CD4-positive, alpha-beta T cell (primary cell): ENCODE data around the gene PASK. TPM values are rescaled to one million over a fixed set of nuclear protein-coding genes. Genes with fewer than 3 reads are reported as not detected.
"Not testable (repeated sequence)": the region's sequence is repeated elsewhere in the genome, so short reads cannot be mapped to it uniquely, and the experiment has no call there.

Experiments
- ATAC-seq: fragments of 200-7000 bp; cut with Tn5 transposase; one replicate; pipeline ENCODE4 v1.10.0; 2022; ENCODE audit warnings: mild to moderate bottlenecking; ENCODE audit not compliant: poor library complexity
- CTCF ChIA-PET: fragments of 350-600 bp; sonication (Branson Sonifier 250); formaldehyde crosslinking; loops from one replicate; lab custom pipeline; 2021; ENCODE audit warnings: antibody characterized with exemption, inconsistent platforms; lab: Charles Lee
- POLR2A ChIA-PET: fragments of 350-600 bp; sonication (Branson Sonifier 250); formaldehyde crosslinking; loops from one replicate; lab custom pipeline; 2021; ENCODE audit warnings: antibody characterized with exemption, inconsistent platforms; lab: Charles Lee
- DNase-seq, 14 experiments: peaks; one replicate each; pipeline ENCODE4 v3.0.0-alpha.2; 2013 to 2020; ENCODE audit warnings: mixed read lengths in 2 of 14
- H3K27ac ChIP-seq, 2 donors: one replicate each; pipeline versions ENCODE4 v1.5.1 to v1.7.0; 2013; ENCODE audit warnings: low read length in 2 of 2, low read depth in 1 of 2, mild to moderate bottlenecking in 1 of 2
- H3K27me3 ChIP-seq, 2 experiments: 1 replicate in 1 of 2; 2 replicates in 1 of 2; pipeline versions ENCODE4 v1.6.1 to v1.7.0; 2013; ENCODE audit warnings: low read length in 2 of 2, control low read depth in 1 of 2, mild to moderate bottlenecking in 1 of 2, moderate library complexity in 1 of 2; ENCODE audit not compliant: insufficient read depth in 2 of 2, control insufficient read depth in 1 of 2
- H3K36me3 ChIP-seq: one replicate; pipeline ENCODE4 v1.6.1; 2013; ENCODE audit warnings: low read length, control low read depth; ENCODE audit not compliant: insufficient read depth
- H3K4me1 ChIP-seq: one replicate; pipeline ENCODE4 v1.6.1; 2013; ENCODE audit warnings: low read length, control low read depth; ENCODE audit not compliant: insufficient read depth
- H3K4me3 ChIP-seq: one replicate; pipeline ENCODE4 v1.5.1; 2013; ENCODE audit warnings: mild to moderate bottlenecking, low read length, moderate library complexity
- H3K9me3 ChIP-seq, 2 experiments: 1 replicate in 1 of 2; 2 replicates in 1 of 2; pipeline versions ENCODE4 v1.6.1 to v1.7.0; 2013; ENCODE audit warnings: low read length in 2 of 2, mild to moderate bottlenecking in 2 of 2, control low read depth in 1 of 2, moderate library complexity in 1 of 2; ENCODE audit not compliant: control insufficient read depth in 1 of 2, insufficient read depth in 1 of 2
- H3K27ac Mint-ChIP-seq: one replicate; pipeline ENCODE4 v1.8.0; 2020; ENCODE audit warnings: mixed read lengths
- H3K27me3 Mint-ChIP-seq: one replicate; pipeline ENCODE4 v1.8.0; 2021; ENCODE audit warnings: mixed read lengths
- H3K36me3 Mint-ChIP-seq: one replicate; pipeline ENCODE4 v1.8.0; 2021; ENCODE audit warnings: low read depth, mixed read lengths
- H3K4me1 Mint-ChIP-seq: one replicate; pipeline ENCODE4 v1.8.0; 2021; ENCODE audit warnings: low read depth, mixed read lengths
- H3K4me3 Mint-ChIP-seq: one replicate; pipeline ENCODE4 v1.8.0; 2020; ENCODE audit warnings: mild to moderate bottlenecking, mixed read lengths
- H3K9me3 Mint-ChIP-seq: one replicate; pipeline ENCODE4 v1.8.0; 2020; ENCODE audit warnings: mixed read lengths
- intact Hi-C, 2 experiments: fragments of 100-400 bp; cut with DNase I in 1 of 2; cut with micrococcal nuclease in 1 of 2; formaldehyde crosslinking; loops; one replicate each; pipeline versions ENCODE4 v1.15.1 to v1.9.0; 2023 to 2025; cut with DNase I, micrococcal nuclease
- total RNA-seq, 174 experiments: library from RNA in 2 of 174; stranded (reverse) in 2 of 174; gene quantifications; one replicate each; pipeline ENCODE4 v1.2.3 and lab custom pipeline; 2021 to 2026
- TF ChIP-seq, protein P1 (sequence below): fragments of 200-600 bp; IDR thresholded peaks from one replicate; pipeline ENCODE4 v1.8.0; 2022; ENCODE audit warnings: antibody characterized with exemption, mild to moderate bottlenecking

Gene PASK
- total RNA-seq, 2 experiments from 2014 or later = 78.0 to 87.9 TPM

DNA sequence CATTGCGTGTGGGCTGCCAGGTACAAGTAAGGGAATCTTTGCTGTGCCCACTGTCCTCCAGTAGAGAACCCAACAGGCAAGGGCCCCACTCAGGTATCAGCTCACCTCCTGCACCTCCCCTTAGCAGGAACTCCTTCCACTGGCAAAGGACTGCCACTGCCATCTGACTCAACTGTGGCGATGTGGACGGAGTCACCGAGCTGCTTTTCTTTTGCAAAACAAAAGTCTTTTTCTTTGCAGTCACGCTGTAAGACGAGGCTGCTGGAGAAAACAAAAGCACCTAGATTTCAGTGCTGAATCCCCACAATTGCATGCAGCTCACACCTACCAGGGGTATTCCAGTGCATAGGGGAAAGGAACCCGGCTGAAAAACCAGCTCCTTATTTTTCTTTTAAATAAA lies 55.1 kb downstream of the PASK start:
- peaks cover 50% of the 10 kb centered on the region for H3K4me1 ChIP-seq
- H3K36me3 Mint-ChIP-seq = peaks cover 86% of the 10 kb centered on the region
- peaks cover 95% of the 10 kb centered on the region for H3K36me3 ChIP-seq

DNA sequence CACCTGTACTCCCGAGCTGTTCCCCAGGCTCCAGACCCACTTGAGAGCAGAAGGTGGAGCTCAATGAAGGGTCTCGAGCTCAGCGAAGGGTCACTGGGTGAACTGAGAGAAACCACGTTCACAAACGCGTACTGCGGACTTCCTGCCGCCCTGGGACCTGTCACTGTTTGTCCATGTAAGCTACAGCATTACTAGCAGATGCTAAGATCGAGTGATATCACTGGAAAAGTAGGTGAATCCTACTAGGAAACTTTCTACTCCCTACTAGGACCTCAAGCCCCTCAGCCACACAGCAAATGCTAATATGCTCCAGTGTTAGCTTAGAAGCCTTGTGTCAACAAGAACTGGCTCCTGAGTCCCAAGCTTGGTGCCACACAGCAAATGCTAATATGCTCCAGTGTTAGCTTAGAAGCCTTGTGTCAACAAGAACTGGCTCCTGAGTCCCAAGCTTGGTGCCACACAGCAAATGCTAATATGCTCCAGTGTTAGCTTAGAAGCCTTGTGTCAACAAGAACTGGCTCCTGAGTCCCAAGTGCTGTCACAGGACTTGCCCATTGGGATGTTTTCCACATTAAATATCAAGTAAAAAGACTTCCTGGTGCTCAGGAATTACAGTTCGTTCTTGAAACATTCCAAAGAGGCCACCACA lies 56.0 kb downstream of the PASK start:
- H3K4me3 ChIP-seq, H3K27me3 ChIP-seq, H3K27ac ChIP-seq, H3K27ac Mint-ChIP-seq, intact Hi-C loops, H3K4me3 Mint-ChIP-seq, H3K9me3 Mint-ChIP-seq, H3K27me3 Mint-ChIP-seq, H3K9me3 ChIP-seq, ATAC-seq, DNase-seq: not testable (repeated sequence)
- Mint-ChIP-seq H3K36me3 (peaks cover 86% of the 10 kb centered on the region), H3K4me1 (peaks cover 64% of the 10 kb centered on the region)
- peaks cover 96% of the 10 kb centered on the region for H3K36me3 ChIP-seq
- POLR2A ChIA-PET = interaction anchor here (1.0 to 4.0 kb wide), 4 partner anchors 9 to 57 kb away, joined by 3 to 55 read pairs (median 8); partner anchors contain the start of genes MTERF4, PASK and PPP1R7
- CTCF ChIA-PET = interaction anchor here (3.0 to 4.0 kb wide), 2 partner anchors 15 to 57 kb away, joined by 13 to 18 read pairs; partner anchors contain the start of genes PASK and PPP1R7
- H3K4me1 ChIP-seq = peaks cover 40% of the 10 kb centered on the region

More for the DNA sequence above, 55.1 kb downstream of the PASK start:
- Mint-ChIP-seq H3K4me3 (no peak overlapping the region), H3K27me3 (no peaks in the 10 kb centered on the region), H3K4me1 (peaks cover 63% of the 10 kb centered on the region), H3K27ac (peak overlapping the region; percentile 95), H3K9me3 (no peaks in the 10 kb centered on the region)
- TF ChIP-seq, protein P1, sequence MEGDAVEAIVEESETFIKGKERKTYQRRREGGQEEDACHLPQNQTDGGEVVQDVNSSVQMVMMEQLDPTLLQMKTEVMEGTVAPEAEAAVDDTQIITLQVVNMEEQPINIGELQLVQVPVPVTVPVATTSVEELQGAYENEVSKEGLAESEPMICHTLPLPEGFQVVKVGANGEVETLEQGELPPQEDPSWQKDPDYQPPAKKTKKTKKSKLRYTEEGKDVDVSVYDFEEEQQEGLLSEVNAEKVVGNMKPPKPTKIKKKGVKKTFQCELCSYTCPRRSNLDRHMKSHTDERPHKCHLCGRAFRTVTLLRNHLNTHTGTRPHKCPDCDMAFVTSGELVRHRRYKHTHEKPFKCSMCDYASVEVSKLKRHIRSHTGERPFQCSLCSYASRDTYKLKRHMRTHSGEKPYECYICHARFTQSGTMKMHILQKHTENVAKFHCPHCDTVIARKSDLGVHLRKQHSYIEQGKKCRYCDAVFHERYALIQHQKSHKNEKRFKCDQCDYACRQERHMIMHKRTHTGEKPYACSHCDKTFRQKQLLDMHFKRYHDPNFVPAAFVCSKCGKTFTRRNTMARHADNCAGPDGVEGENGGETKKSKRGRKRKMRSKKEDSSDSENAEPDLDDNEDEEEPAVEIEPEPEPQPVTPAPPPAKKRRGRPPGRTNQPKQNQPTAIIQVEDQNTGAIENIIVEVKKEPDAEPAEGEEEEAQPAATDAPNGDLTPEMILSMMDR = no peak
- Histone ChIP-seq H3K9me3 (no peaks in the 10 kb centered on the region), H3K27me3 (no peaks in the 10 kb centered on the region), H3K4me3 (no peak overlapping the region), H3K27ac (no peak overlapping the region)
- ChIA-PET POLR2A (interaction anchor here (1.8 to 4.0 kb wide), 3 partner anchors 8 to 56 kb away, joined by 13 to 55 read pairs (median 14); partner anchors contain the start of genes MTERF4, PASK and PPP1R7), CTCF (interaction anchor here (3.0 to 4.0 kb wide), 2 partner anchors 16 to 56 kb away, joined by 13 to 18 read pairs; partner anchors contain the start of genes PASK and PPP1R7)
- DNase-seq = no peak
- intact Hi-C loops = no loop called here
- no peak for ATAC-seq

DNA sequence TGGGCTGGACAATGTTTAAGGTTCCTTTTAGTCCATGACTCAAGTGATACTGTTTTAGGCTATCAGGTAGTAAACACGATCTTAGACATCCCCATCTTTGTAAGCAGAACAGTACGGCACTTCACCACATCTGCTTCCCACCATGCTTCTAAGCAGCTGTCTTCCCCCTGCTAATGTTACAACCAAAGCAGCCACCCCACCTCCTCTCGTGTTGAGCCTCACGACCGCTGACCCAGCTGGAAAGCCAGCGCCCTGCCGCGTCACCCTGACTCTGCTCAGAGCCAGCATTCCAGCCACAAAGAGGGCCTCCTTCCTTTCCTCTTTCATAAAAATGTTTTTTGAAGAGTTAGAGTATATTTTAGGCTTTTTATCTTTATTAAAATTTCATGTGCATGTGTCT lies 56.6 kb downstream of the PASK start:
- peaks cover 96% of the 10 kb centered on the region for H3K36me3 ChIP-seq
- no peak overlapping the region for H3K27ac ChIP-seq
- intact Hi-C loops = no loop called here
- H3K27me3 ChIP-seq = no peaks in the 10 kb centered on the region
- no peak for ATAC-seq
- Mint-ChIP-seq H3K4me1 (peaks cover 60% of the 10 kb centered on the region), H3K27ac (no peak overlapping the region), H3K27me3 (no peaks in the 10 kb centered on the region), H3K9me3 (no peaks in the 10 kb centered on the region), H3K36me3 (peaks cover 86% of the 10 kb centered on the region), H3K4me3 (no peak overlapping the region)
- POLR2A ChIA-PET = interaction anchor here (1.0 to 2.4 kb wide), 3 partner anchors 10 to 31 kb away, joined by 3 to 14 read pairs (median 3); partner anchors contain the start of gene MTERF4
- no peaks in the 10 kb centered on the region for H3K9me3 ChIP-seq
- H3K4me3 ChIP-seq = no peak overlapping the region
- peaks cover 37% of the 10 kb centered on the region for H3K4me1 ChIP-seq
- CTCF ChIA-PET = no interaction called here
- no peak for DNase-seq
- TF ChIP-seq, protein P1 = no peak
